HUDEP-2 (cell line): ENCODE measurements around the gene SH3PXD2A.
"Not testable (repeated sequence)": the region's sequence is repeated elsewhere in the genome, so short reads cannot be mapped to it uniquely, and the experiment has no call there.

Experiments used
- DNase-seq, 76 experiments: peaks; one replicate each; lab custom pipeline; 2025; ENCODE audit not compliant: unreplicated experiment in 76 of 76; lab: John Stamatoyannopoulos, UW

Gene SH3PXD2A

GRCh38 chr10:103616705-103617601 is 238.4 kb downstream of the SH3PXD2A start:
- DNase-seq = peak in 1 of 76 experiments; percentile 26

- no peak for DNase-seq
These were observed 240.8 kb downstream of the SH3PXD2A start for GRCh38 chr10:103614306-103615158.

- DNase-seq = no peak
These were observed 241.8 kb downstream of the SH3PXD2A start for GRCh38 chr10:103613616-103614015.

GRCh38 chr10:103612462-103613365 is 242.7 kb downstream of the SH3PXD2A start:
- DNase-seq = peak in 15 of 76 experiments; percentile 16 to 64 (median 28)

- DNase-seq = no peak
These were observed 244.4 kb downstream of the SH3PXD2A start for GRCh38 chr10:103610921-103611511.

GRCh38 chr10:103610083-103610472 is 245.3 kb downstream of the SH3PXD2A start:
- DNase-seq = no peak

- DNase-seq = no peak
These were observed 245.9 kb downstream of the SH3PXD2A start for GRCh38 chr10:103609231-103610082.

GRCh38 chr10:103608056-103608455 is 247.3 kb downstream of the SH3PXD2A start:
- DNase-seq = not testable (repeated sequence)

- not testable (repeated sequence) for DNase-seq
These were observed 248.3 kb downstream of the SH3PXD2A start for GRCh38 chr10:103607051-103607450.

GRCh38 chr10:103606097-103606438 is 249.3 kb downstream of the SH3PXD2A start:
- not testable (repeated sequence) for DNase-seq

GRCh38 chr10:103605359-103606096 is 249.8 kb downstream of the SH3PXD2A start:
- DNase-seq = peak in 53 of 76 experiments; percentile 21 to 80 (median 47)

GRCh38 chr10:103603382-103603781 is 252.0 kb downstream of the SH3PXD2A start:
- DNase-seq = no peak

- DNase-seq = no peak
These were observed 252.6 kb downstream of the SH3PXD2A start for GRCh38 chr10:103602852-103603155.

GRCh38 chr10:103602028-103602851 is 253.1 kb downstream of the SH3PXD2A start:
- no peak for DNase-seq

GRCh38 chr10:103600956-103601569 is 254.3 kb downstream of the SH3PXD2A start:
- DNase-seq = no peak

GRCh38 chr10:103600325-103600724 is 255.1 kb downstream of the SH3PXD2A start:
- no peak for DNase-seq

GRCh38 chr10:103599907-103600306 is 255.5 kb downstream of the SH3PXD2A start:
- DNase-seq = no peak
